ENCODE data around the gene ANKRD34B.

DNA sequence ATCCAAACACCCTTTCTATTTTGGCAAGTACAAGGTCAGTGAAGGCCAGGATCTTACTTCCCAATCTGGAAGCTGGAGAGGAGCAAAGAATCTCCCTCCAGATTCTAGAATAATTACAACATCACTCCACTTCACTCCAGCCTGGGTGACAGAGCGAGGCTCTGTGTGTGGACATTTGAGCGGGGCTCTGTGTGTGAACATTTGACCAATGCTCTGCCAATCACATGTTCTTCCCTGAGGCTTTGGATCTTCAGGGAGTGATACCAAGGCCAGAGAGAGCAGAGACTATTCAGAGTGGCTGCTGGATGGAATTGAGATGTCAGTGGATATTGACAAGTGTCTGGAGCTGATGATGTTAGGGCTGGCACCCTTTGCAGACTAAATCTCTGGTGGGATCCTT, 24.7 kb upstream of the ANKRD34B start:
- no peak for TF ChIP-seq EP300 (IDR thresholded peaks at IDR 0.05)
- TF ChIP-seq, protein P1, sequence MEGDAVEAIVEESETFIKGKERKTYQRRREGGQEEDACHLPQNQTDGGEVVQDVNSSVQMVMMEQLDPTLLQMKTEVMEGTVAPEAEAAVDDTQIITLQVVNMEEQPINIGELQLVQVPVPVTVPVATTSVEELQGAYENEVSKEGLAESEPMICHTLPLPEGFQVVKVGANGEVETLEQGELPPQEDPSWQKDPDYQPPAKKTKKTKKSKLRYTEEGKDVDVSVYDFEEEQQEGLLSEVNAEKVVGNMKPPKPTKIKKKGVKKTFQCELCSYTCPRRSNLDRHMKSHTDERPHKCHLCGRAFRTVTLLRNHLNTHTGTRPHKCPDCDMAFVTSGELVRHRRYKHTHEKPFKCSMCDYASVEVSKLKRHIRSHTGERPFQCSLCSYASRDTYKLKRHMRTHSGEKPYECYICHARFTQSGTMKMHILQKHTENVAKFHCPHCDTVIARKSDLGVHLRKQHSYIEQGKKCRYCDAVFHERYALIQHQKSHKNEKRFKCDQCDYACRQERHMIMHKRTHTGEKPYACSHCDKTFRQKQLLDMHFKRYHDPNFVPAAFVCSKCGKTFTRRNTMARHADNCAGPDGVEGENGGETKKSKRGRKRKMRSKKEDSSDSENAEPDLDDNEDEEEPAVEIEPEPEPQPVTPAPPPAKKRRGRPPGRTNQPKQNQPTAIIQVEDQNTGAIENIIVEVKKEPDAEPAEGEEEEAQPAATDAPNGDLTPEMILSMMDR (IDR thresholded peaks at IDR 0.05), result no peak
